Neural cell (in vitro differentiated cells): ENCODE data around the gene ITGA2B.

Experiments
- EP300 ChIP-seq: fragments of 450-650 bp; conservative IDR thresholded peaks from 2 replicates; pipeline ENCODE4 v1.6.1; 2014; ENCODE audit warnings: antibody characterized with exemption, mild to moderate bottlenecking, moderate library complexity; ENCODE audit not compliant: poor library complexity, severe bottlenecking
- EZH2 ChIP-seq: fragments of 200-600, 300-800 bp; shearing (Covaris generic), sonication (generic); IDR thresholded peaks from 2 replicates; pipeline ENCODE4 v1.6.1; 2014; ENCODE audit warnings: antibody characterized with exemption, low read length, borderline replicate concordance, mild to moderate bottlenecking; ENCODE audit not compliant: insufficient read depth, poor library complexity, severe bottlenecking
- POLR2AphosphoS5 ChIP-seq: IDR thresholded peaks from 2 replicates; pipeline ENCODE4 v1.6.1; 2012
- RAD21 ChIP-seq: fragments of 450-650 bp; conservative IDR thresholded peaks from 2 replicates; pipeline ENCODE4 v1.6.1; 2014; ENCODE audit warnings: antibody characterized with exemption, mild to moderate bottlenecking, moderate library complexity
- TF ChIP-seq, protein P1 (sequence below): fragments of 450-650 bp; IDR thresholded peaks from 2 replicates; pipeline ENCODE4 v1.5.1; 2014; ENCODE audit warnings: antibody characterized with exemption, mild to moderate bottlenecking, moderate library complexity; ENCODE audit not compliant: poor library complexity, severe bottlenecking

DNA sequence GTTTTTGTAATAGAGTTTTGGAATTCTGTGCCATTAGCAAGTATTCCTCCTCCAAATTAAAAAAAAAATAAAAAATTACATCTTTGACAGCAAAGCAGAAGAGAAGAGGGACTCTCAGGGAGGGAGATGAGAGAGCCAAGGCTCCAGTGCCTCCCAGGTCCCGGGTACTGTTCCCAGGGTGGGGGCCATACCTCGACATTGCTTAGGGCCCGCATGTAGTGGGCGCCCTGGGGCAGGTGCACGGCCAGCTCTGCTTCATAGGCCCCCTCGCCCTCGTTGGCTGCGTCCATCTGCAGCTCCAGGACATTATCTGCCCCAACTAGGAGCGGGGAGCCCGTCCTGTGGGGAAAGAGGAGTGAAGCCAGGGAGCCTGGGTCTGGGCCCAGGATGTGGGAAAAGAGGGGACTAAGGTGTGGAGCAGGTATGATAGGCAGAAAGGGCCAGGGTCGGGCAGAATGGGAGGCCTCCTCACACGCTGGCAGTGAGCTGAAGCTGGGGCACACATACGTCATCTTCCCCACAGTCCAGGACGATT is 11.2 kb downstream of the ITGA2B start:
- no peak for TF ChIP-seq POLR2AphosphoS5
- TF ChIP-seq, protein P1, sequence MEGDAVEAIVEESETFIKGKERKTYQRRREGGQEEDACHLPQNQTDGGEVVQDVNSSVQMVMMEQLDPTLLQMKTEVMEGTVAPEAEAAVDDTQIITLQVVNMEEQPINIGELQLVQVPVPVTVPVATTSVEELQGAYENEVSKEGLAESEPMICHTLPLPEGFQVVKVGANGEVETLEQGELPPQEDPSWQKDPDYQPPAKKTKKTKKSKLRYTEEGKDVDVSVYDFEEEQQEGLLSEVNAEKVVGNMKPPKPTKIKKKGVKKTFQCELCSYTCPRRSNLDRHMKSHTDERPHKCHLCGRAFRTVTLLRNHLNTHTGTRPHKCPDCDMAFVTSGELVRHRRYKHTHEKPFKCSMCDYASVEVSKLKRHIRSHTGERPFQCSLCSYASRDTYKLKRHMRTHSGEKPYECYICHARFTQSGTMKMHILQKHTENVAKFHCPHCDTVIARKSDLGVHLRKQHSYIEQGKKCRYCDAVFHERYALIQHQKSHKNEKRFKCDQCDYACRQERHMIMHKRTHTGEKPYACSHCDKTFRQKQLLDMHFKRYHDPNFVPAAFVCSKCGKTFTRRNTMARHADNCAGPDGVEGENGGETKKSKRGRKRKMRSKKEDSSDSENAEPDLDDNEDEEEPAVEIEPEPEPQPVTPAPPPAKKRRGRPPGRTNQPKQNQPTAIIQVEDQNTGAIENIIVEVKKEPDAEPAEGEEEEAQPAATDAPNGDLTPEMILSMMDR: no peak
- no peak for TF ChIP-seq EZH2
- no peak for TF ChIP-seq EP300
- no peak for TF ChIP-seq RAD21
